ENCODE data around the gene TMEM179B. TPM values are rescaled to one million over a fixed set of nuclear protein-coding genes. Genes with fewer than 3 reads are reported as not detected.

TMEM179B gene
- total and polyA plus RNA-seq, 4 donors: 21.1 to 81.4 (median 32.7) TPM

DNA sequence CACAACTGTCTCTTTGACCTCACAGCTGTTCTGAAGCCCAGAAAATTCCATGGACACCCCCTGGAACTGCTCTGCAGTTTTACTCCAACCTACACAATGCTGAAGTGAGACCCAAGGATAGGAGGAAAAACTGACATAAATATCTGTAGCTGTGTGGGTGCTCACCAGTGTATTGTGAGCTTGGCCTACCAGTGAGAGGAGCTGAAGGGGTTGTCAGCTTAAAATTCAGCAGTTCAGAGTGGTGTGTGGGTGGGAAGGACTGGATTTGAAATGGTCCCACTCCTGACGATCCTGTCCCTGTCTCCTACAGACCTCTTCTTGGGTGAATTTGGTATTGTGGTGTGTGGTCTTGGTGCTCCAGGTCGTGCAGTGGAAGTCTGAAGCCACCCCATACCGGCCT lies 2.4 kb downstream of the TMEM179B start:
- TF ChIP-seq HNF4G (IDR thresholded peaks at IDR 0.05): no peak
- TF ChIP-seq YY1 (IDR thresholded peaks at IDR 0.05): no peak
- no peak for TF ChIP-seq RAD21 (IDR thresholded peaks at IDR 0.05)
- no peak for TF ChIP-seq NR2F2 (IDR thresholded peaks at IDR 0.05)
- no peak for TF ChIP-seq FOXA1 (IDR thresholded peaks at IDR 0.05)
- TF ChIP-seq GABPA (IDR thresholded peaks at IDR 0.05 in 1 of 2, conservative IDR thresholded peaks at IDR 0.05 in 1 of 2): no peak
- TF ChIP-seq, protein P1, sequence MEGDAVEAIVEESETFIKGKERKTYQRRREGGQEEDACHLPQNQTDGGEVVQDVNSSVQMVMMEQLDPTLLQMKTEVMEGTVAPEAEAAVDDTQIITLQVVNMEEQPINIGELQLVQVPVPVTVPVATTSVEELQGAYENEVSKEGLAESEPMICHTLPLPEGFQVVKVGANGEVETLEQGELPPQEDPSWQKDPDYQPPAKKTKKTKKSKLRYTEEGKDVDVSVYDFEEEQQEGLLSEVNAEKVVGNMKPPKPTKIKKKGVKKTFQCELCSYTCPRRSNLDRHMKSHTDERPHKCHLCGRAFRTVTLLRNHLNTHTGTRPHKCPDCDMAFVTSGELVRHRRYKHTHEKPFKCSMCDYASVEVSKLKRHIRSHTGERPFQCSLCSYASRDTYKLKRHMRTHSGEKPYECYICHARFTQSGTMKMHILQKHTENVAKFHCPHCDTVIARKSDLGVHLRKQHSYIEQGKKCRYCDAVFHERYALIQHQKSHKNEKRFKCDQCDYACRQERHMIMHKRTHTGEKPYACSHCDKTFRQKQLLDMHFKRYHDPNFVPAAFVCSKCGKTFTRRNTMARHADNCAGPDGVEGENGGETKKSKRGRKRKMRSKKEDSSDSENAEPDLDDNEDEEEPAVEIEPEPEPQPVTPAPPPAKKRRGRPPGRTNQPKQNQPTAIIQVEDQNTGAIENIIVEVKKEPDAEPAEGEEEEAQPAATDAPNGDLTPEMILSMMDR (IDR thresholded peaks at IDR 0.05; ENCODE audit: low read depth, low read length, missing input control): no peak
- TF ChIP-seq, protein P2, sequence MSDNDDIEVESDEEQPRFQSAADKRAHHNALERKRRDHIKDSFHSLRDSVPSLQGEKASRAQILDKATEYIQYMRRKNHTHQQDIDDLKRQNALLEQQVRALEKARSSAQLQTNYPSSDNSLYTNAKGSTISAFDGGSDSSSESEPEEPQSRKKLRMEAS (IDR thresholded peaks at IDR 0.05): no peak
- TF ChIP-seq, protein P3, sequence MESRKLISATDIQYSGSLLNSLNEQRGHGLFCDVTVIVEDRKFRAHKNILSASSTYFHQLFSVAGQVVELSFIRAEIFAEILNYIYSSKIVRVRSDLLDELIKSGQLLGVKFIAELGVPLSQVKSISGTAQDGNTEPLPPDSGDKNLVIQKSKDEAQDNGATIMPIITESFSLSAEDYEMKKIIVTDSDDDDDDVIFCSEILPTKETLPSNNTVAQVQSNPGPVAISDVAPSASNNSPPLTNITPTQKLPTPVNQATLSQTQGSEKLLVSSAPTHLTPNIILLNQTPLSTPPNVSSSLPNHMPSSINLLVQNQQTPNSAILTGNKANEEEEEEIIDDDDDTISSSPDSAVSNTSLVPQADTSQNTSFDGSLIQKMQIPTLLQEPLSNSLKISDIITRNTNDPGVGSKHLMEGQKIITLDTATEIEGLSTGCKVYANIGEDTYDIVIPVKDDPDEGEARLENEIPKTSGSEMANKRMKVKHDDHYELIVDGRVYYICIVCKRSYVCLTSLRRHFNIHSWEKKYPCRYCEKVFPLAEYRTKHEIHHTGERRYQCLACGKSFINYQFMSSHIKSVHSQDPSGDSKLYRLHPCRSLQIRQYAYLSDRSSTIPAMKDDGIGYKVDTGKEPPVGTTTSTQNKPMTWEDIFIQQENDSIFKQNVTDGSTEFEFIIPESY (IDR thresholded peaks at IDR 0.05): no peak
- TF ChIP-seq, protein P4, sequence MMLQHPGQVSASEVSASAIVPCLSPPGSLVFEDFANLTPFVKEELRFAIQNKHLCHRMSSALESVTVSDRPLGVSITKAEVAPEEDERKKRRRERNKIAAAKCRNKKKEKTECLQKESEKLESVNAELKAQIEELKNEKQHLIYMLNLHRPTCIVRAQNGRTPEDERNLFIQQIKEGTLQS (IDR thresholded peaks at IDR 0.05): no peak
- no peak for TF ChIP-seq RXRA (IDR thresholded peaks at IDR 0.05)
- no peak for TF ChIP-seq TAF1 (conservative IDR thresholded peaks at IDR 0.05)
- TF ChIP-seq, protein P5, sequence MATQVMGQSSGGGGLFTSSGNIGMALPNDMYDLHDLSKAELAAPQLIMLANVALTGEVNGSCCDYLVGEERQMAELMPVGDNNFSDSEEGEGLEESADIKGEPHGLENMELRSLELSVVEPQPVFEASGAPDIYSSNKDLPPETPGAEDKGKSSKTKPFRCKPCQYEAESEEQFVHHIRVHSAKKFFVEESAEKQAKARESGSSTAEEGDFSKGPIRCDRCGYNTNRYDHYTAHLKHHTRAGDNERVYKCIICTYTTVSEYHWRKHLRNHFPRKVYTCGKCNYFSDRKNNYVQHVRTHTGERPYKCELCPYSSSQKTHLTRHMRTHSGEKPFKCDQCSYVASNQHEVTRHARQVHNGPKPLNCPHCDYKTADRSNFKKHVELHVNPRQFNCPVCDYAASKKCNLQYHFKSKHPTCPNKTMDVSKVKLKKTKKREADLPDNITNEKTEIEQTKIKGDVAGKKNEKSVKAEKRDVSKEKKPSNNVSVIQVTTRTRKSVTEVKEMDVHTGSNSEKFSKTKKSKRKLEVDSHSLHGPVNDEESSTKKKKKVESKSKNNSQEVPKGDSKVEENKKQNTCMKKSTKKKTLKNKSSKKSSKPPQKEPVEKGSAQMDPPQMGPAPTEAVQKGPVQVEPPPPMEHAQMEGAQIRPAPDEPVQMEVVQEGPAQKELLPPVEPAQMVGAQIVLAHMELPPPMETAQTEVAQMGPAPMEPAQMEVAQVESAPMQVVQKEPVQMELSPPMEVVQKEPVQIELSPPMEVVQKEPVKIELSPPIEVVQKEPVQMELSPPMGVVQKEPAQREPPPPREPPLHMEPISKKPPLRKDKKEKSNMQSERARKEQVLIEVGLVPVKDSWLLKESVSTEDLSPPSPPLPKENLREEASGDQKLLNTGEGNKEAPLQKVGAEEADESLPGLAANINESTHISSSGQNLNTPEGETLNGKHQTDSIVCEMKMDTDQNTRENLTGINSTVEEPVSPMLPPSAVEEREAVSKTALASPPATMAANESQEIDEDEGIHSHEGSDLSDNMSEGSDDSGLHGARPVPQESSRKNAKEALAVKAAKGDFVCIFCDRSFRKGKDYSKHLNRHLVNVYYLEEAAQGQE (IDR thresholded peaks at IDR 0.05): no peak
- TF ChIP-seq SP1 (IDR thresholded peaks at IDR 0.05): no peak
- no peak for TF ChIP-seq HNF4A (conservative IDR thresholded peaks at IDR 0.05)
- no peak for TF ChIP-seq EGR1 (IDR thresholded peaks at IDR 0.05; ENCODE audit: low read depth in 2 of 2)
- TF ChIP-seq FOXA2 (IDR thresholded peaks at IDR 0.05): no peak
- no peak for TF ChIP-seq JUND (IDR thresholded peaks at IDR 0.05)
- Histone ChIP-seq H3K9ac (ENCODE audit: low read depth in 1 of 2, low read length in 2 of 2) (no peak overlapping the region), H3K27ac (ENCODE audit: low read depth in 1 of 2, low read length in 2 of 2) (no peak overlapping the region), H3K9me3 (ENCODE audit: control insufficient read depth in 4 of 4, low read length in 3 of 4) (no peaks in the 10 kb centered on the region), H3K4me1 (ENCODE audit: control insufficient read depth in 4 of 4, insufficient read depth in 4 of 4, low read length in 3 of 4) (peaks cover 2 to 50% (median 42%) of the 10 kb centered on the region in 4 donors), H3K4me3 (ENCODE audit: low read depth in 1 of 3, low read length in 3 of 3) (no peak overlapping the region), H3K27me3 (ENCODE audit: control insufficient read depth in 4 of 4, insufficient read depth in 4 of 4, low read length in 3 of 4) (no peaks in the 10 kb centered on the region), H3K36me3 (ENCODE audit: control insufficient read depth in 4 of 4, insufficient read depth in 3 of 4, low read depth in 1 of 4, low read length in 3 of 4) (peaks cover 5 to 22% (median 10%) of the 10 kb centered on the region in 4 donors)
- 79% methylated on average over 3 of the region's 3 CpGs for WGBS
- DNase-seq (ENCODE audit: low spot score): no peak

Data from liver (tissue), 9 donors.